ENCODE results near the gene CLP1. TPM values are rescaled to one million over a fixed set of nuclear protein-coding genes. Genes with fewer than 3 reads are reported as not detected.

CLP1 gene
- total RNA-seq, 4 donors from 2014 or later = 6.3 to 15.1 (median 7.8) TPM

DNA sequence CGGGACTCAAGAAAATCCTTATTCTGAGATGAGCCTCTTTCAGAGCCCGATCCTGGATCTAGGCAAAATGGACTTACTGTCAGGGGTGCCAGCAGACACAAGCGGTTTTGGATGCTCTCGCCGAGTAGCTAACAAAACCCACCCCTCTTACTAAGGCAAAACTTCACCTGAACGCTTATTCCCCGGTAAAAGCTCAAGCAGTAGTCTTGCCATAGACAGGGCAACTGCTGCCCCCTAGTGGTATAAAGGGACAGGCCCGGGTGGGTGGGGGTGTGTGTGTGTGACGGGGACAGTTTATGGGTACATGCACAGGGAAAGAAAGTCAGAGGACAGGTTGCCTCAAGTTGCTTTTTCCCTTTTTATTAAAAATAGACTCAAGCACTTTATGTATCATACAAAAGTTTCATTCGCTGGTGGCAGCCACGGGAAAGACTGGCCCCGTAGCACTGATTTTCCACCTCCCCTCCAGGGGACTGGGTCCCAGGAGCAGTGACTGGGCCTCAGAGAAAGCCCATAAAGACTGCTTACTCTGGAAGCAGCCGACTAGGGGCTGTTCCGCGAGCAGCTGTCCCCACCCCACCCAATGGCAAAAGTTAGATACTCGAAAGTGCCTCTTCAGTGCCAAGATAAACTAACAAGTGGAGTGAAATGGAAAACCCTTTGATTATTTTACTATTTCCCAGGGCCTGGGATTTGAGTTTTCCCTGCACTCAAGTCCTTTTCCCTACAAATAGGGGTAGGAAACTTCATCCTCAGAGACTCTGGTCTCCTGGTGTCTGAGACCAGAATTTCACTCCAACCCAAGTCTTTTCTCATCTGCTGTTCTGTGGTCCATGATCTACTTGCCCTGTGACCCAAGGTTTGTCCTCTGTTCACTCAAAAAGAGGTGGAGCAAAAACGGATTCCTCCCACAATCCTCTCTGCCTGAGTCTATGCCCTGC lies 12.5 kb upstream of the CLP1 start:
- peak; percentile 81 to 93 for DNase-seq (ENCODE audit: low spot score in 2 of 2)
- Histone ChIP-seq H3K4me3 (no peak overlapping the region), H3K36me3 (no peaks in the 10 kb centered on the region), H3K4me1 (peaks cover 0 to 74% (median 52%) of the 10 kb centered on the region in 4 donors), H3K27me3 (peaks cover 0 to 21% of the 10 kb centered on the region in 2 donors), H3K27ac (peak overlapping the region in 3 of 4 donors; percentile 29 to 82 (median 73)), H3K9me3 (no peaks in the 10 kb centered on the region)
- TF ChIP-seq, protein P1, sequence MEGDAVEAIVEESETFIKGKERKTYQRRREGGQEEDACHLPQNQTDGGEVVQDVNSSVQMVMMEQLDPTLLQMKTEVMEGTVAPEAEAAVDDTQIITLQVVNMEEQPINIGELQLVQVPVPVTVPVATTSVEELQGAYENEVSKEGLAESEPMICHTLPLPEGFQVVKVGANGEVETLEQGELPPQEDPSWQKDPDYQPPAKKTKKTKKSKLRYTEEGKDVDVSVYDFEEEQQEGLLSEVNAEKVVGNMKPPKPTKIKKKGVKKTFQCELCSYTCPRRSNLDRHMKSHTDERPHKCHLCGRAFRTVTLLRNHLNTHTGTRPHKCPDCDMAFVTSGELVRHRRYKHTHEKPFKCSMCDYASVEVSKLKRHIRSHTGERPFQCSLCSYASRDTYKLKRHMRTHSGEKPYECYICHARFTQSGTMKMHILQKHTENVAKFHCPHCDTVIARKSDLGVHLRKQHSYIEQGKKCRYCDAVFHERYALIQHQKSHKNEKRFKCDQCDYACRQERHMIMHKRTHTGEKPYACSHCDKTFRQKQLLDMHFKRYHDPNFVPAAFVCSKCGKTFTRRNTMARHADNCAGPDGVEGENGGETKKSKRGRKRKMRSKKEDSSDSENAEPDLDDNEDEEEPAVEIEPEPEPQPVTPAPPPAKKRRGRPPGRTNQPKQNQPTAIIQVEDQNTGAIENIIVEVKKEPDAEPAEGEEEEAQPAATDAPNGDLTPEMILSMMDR (IDR thresholded peaks at IDR 0.05) = peak; percentile 76 to 95 (median 92)
- TF ChIP-seq EP300 (IDR thresholded peaks at IDR 0.05) (peak in 1 of 2 donors; percentile 18), POLR2A (IDR thresholded peaks at IDR 0.05) (no peak)
- WGBS, 2 donors = 9 to 10% methylated on average over 17 of the region's 17 CpGs

DNA sequence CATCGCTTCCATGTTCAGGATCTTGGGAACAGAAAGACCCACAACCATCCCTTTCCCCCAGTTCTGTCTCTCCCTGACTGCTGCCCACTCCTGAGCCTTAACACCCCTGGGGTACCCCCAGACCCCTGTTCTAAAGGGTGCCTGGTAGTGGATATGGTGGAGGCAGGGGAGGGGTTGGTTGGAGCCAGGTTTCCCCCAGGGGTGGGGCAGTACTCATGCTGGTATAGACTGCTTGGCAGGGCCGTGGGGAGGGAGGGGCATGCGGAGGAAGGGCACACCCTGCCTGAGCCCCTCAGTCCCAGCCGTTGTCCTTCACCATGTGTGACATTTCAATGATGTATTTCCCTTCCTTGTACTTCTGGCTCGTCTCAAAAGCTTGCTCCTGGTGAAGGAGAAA lies 11.9 kb upstream of the CLP1 start:
- TF ChIP-seq POLR2A (IDR thresholded peaks at IDR 0.05) = no peak
- TF ChIP-seq EP300 (IDR thresholded peaks at IDR 0.05) = no peak
- TF ChIP-seq, protein P1 (IDR thresholded peaks at IDR 0.05) = no peak
- H3K27ac ChIP-seq = peak overlapping the region in 3 of 4 donors; percentile 29 to 82 (median 73)
- peaks cover 0 to 24% of the 10 kb centered on the region in 2 donors for H3K27me3 ChIP-seq
- H3K4me3 ChIP-seq = no peak overlapping the region
- no peaks in the 10 kb centered on the region for H3K36me3 ChIP-seq
- 13 to 16% methylated on average over 5 of the region's 5 CpGs for WGBS, 2 donors
- DNase-seq (ENCODE audit: low spot score in 2 of 2) = no peak
- H3K4me1 ChIP-seq = peaks cover 0 to 73% (median 48%) of the 10 kb centered on the region in 4 donors
- no peaks in the 10 kb centered on the region for H3K9me3 ChIP-seq

DNA sequence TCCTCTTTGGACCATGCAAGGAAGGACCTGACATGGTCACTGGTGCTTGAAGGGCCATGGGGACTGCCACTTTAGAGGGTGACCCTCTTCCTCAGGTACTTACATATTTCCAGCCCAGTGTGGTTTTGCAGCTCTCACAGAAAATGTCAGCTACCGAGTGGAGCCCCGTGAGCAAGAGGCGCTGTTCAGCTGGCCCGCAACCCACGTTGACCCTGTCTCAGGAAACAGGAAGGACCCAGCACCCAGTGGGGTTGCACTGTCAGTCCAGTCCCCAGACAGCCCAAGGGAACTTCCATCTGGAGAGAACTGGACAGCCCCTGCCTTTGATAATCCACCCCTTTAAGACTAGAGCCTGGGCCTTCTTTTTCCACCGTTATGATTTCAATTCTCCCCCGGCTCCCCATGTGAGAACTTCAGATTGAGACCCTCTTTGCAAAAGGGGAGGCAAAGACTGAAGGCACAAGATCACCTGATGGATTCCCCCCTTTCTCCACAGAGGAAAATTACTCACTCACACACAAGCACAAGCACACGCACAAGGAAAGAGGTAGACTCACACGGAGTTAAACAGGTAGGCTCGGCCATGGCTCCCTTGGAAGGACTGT lies 11.3 kb upstream of the CLP1 start:
- Histone ChIP-seq H3K36me3 (no peaks in the 10 kb centered on the region), H3K4me1 (peaks cover 0 to 67% (median 45%) of the 10 kb centered on the region in 4 donors), H3K27ac (peak overlapping the region in 3 of 4 donors; percentile 29 to 82 (median 73)), H3K9me3 (no peaks in the 10 kb centered on the region), H3K27me3 (peaks cover 0 to 24% of the 10 kb centered on the region in 2 donors), H3K4me3 (no peak overlapping the region)
- 28 to 34% methylated on average over 8 to 10 of the region's 10 CpGs for WGBS, 2 donors
- DNase-seq (ENCODE audit: low spot score in 2 of 2) = no peak
- TF ChIP-seq EP300 (IDR thresholded peaks at IDR 0.05) (no peak), POLR2A (IDR thresholded peaks at IDR 0.05) (no peak)
- TF ChIP-seq, protein P1 (IDR thresholded peaks at IDR 0.05) = no peak

DNA sequence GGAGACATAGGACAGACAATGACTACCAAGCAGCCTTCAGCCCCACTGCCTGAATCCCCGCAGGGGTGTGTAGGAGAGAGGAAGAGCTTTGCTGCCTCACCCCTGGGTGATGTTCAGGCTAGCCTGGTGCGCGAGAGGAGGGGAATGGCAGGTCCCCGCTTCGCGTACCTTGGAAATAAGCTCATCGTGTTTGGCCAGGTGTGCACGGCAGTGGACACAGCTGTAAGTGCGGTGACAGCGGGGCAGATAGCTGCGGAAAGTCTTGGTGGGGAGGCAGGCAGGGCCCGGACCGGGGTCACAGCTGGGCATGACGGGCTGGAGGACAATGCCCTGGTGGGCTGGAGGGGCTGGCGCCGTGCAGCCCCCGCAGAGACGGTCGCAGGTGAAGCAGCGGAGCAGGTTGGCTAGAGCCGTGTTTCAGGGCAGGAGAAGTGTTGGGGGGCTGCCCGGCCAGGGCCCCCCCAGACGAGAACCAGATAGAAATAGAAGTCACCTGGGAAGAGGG lies 10.7 kb upstream of the CLP1 start:
- TF ChIP-seq, protein P1 (IDR thresholded peaks at IDR 0.05) = no peak
- TF ChIP-seq POLR2A (IDR thresholded peaks at IDR 0.05) = no peak
- no peak for TF ChIP-seq EP300 (IDR thresholded peaks at IDR 0.05)
- Histone ChIP-seq H3K27me3 (peaks cover 0 to 24% of the 10 kb centered on the region in 2 donors), H3K27ac (peak overlapping the region in 1 of 4 donors; percentile 73), H3K4me3 (peak overlapping the region in 1 of 4 donors; percentile 17), H3K9me3 (no peaks in the 10 kb centered on the region), H3K4me1 (peaks cover 0 to 64% (median 45%) of the 10 kb centered on the region in 4 donors), H3K36me3 (no peaks in the 10 kb centered on the region)
- WGBS, 2 donors = 8 to 9% methylated on average over 14 to 23 of the region's 23 CpGs
- no peak for DNase-seq (ENCODE audit: low spot score in 2 of 2)

Measured in tibial nerve (tissue), 4 donors.